ENCODE results near the gene ITGA2. TPM values are rescaled to one million over a fixed set of nuclear protein-coding genes. Genes with fewer than 3 reads are reported as not detected.
A peak's percentile ranks its signal among the peaks of the same experiment; 100 is the strongest.

ITGA2 gene
- total and polyA plus RNA-seq, 2 experiments from 2014 or later: 2.5 to 10.2 TPM

GRCh38 chr5:52945040-52945439, 44.1 kb upstream of the ITGA2 start:
- Histone ChIP-seq H3K79me2 (no peaks in the 10 kb centered on the region), H3K36me3 (replicated peaks; ENCODE audit: insufficient read depth, low read depth) (no peaks in the 10 kb centered on the region), H3K9me3 (ENCODE audit: low read depth) (no peaks in the 10 kb centered on the region), H4K20me1 (ENCODE audit: insufficient read depth, poor library complexity, severe bottlenecking) (no peaks in the 10 kb centered on the region), H3K27me3 (no peaks in the 10 kb centered on the region), H3K27ac (no peak overlapping the region), H2AFZ (no peak overlapping the region), H3K4me2 (peak overlapping the region; percentile 40), H3K9me2 (replicated peaks; ENCODE audit: insufficient read depth) (no peaks in the 10 kb centered on the region), H3K4me3 (no peak overlapping the region), H3K4me1 (ENCODE audit: insufficient read depth) (no peaks in the 10 kb centered on the region)
- DNase-seq (ENCODE audit: low spot score): no peak
- whole genome bisulfite sequencing (ENCODE audit: low lambda C conversion rate, missing lambda C conversion rate): 79% methylated on average over 4 of the region's 4 CpGs
- TF ChIP-seq EZH2phosphoT487 (IDR thresholded peaks at IDR 0.05; ENCODE audit: low read depth, severe bottlenecking, unreplicated experiment) (no peak), CTCF (IDR thresholded peaks at IDR 0.05; ENCODE audit: poor library complexity) (no peak), EZH2 (IDR thresholded peaks at IDR 0.05; ENCODE audit: borderline replicate concordance) (no peak)

- no peak for TF ChIP-seq EZH2 (IDR thresholded peaks at IDR 0.05; ENCODE audit: borderline replicate concordance)
- TF ChIP-seq EZH2phosphoT487 (IDR thresholded peaks at IDR 0.05; ENCODE audit: low read depth, severe bottlenecking, unreplicated experiment): no peak
- no peak for TF ChIP-seq CTCF (IDR thresholded peaks at IDR 0.05; ENCODE audit: poor library complexity)
- Histone ChIP-seq H2AFZ (no peak overlapping the region), H3K4me2 (no peak overlapping the region), H3K79me2 (no peaks in the 10 kb centered on the region), H3K9me3 (ENCODE audit: low read depth) (no peaks in the 10 kb centered on the region), H3K9me2 (replicated peaks; ENCODE audit: insufficient read depth) (no peaks in the 10 kb centered on the region), H3K4me1 (ENCODE audit: insufficient read depth) (no peaks in the 10 kb centered on the region), H3K27me3 (no peaks in the 10 kb centered on the region), H3K36me3 (replicated peaks; ENCODE audit: insufficient read depth, low read depth) (no peaks in the 10 kb centered on the region), H3K27ac (no peak overlapping the region), H3K4me3 (no peak overlapping the region), H4K20me1 (ENCODE audit: insufficient read depth, poor library complexity, severe bottlenecking) (no peaks in the 10 kb centered on the region)
- DNase-seq (ENCODE audit: low spot score): no peak
- 68% methylated on average over 4 of the region's 4 CpGs for WGBS (ENCODE audit: low lambda C conversion rate, missing lambda C conversion rate)
Measured at GRCh38 chr5:52947208-52947607, 41.9 kb upstream of the ITGA2 start.

- TF ChIP-seq CTCF (IDR thresholded peaks at IDR 0.05; ENCODE audit: poor library complexity): no peak
- TF ChIP-seq EZH2phosphoT487 (IDR thresholded peaks at IDR 0.05; ENCODE audit: low read depth, severe bottlenecking, unreplicated experiment): no peak
- no peak for TF ChIP-seq EZH2 (IDR thresholded peaks at IDR 0.05; ENCODE audit: borderline replicate concordance)
- Histone ChIP-seq H3K4me1 (ENCODE audit: insufficient read depth) (no peaks in the 10 kb centered on the region), H3K27ac (no peak overlapping the region), H4K20me1 (ENCODE audit: insufficient read depth, poor library complexity, severe bottlenecking) (no peaks in the 10 kb centered on the region), H3K4me2 (no peak overlapping the region), H3K79me2 (no peaks in the 10 kb centered on the region), H3K27me3 (no peaks in the 10 kb centered on the region), H3K36me3 (replicated peaks; ENCODE audit: insufficient read depth, low read depth) (no peaks in the 10 kb centered on the region), H3K4me3 (no peak overlapping the region), H3K9me2 (replicated peaks; ENCODE audit: insufficient read depth) (no peaks in the 10 kb centered on the region), H2AFZ (no peak overlapping the region), H3K9me3 (ENCODE audit: low read depth) (no peaks in the 10 kb centered on the region)
- DNase-seq (ENCODE audit: low spot score): no peak
Measured at GRCh38 chr5:52947851-52948250, 41.3 kb upstream of the ITGA2 start.
